Measurements from ENCODE around the gene SUGCT. TPM values are rescaled to one million over a fixed set of nuclear protein-coding genes. Genes with fewer than 3 reads are reported as not detected.
"Not testable (repeated sequence)": the region's sequence is repeated elsewhere in the genome, so short reads cannot be mapped to it uniquely, and the experiment has no call there.

SUGCT gene
- total RNA-seq, result not detected

DNA sequence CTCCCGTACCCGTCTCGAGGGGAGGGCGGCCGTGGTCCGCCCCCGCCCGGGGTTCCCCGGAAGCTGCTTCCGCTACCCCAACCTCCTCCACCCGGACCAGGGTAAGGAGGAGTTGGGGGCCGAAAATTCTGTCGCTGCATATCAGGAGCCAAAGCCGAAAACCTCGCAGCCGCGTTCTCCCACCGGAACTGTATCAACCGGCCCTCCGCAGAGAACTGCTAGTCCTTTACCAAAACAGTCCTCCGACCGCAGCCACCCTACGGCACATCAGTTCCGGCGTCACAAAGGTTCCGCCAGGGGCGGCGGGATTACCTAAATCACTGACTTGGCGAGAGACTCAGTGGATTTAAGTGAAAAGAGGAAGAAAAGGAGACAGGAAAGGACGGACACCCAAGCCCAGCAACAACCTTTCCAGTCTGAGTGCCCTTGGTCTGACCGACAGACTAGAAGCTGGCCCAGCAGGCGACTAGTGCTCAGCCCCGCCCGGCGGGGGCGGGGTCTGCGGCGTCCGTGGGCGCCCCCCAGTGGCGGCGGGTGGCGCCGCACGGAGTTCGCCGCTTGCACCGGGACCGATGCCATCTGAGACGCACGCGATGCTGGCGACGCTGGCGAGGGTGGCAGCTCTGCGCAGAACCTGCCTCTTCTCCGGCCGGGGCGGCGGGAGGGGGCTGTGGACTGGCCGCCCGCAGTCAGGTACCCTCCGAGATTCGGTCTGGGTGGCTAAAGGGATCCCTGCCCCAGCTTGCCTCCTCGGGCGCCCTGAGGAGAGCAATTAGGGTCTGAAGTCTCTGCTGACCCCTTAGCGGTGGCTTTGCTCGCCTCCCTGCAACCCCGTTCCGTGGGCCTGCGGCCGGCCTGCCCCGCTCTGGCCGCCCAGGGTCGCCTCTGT, at the start of gene SUGCT, which contains the start of gene MPLKIP:
Gene SUGCT (plus strand): TSS at position 578 of the 889 bp plus-strand sequence.
Gene MPLKIP (minus strand): TSS at position 195 of the 889 bp plus-strand sequence. CDS start 55 bp downstream, at position 140.
- H3K27me3 Mint-ChIP-seq, result peaks cover 6% of the 10 kb centered on the region
- peak; percentile 86 for DNase-seq
- peak within 1 kb of the TSS; percentile 92 for H3K4me3 Mint-ChIP-seq
- POLR2A ChIA-PET, result interaction anchor here (0.7 to 4.0 kb wide), 6 partner anchors 22 to 512 kb away, joined by 3 to 45 read pairs (median 3); partner anchors contain the start of gene CDK13
- peaks cover 4% of the 10 kb centered on the region for H3K36me3 Mint-ChIP-seq (ENCODE audit: low read depth)
- peaks cover 21% of the 10 kb centered on the region for H3K4me1 Mint-ChIP-seq
- no peaks in the 10 kb centered on the region for H3K9me3 Mint-ChIP-seq
- peak within 1 kb of the TSS; percentile 95 for H3K27ac Mint-ChIP-seq
- CTCF ChIA-PET, result interaction anchor here (0.6 to 2.9 kb wide), 13 partner anchors 9 to 555 kb away, joined by 3 to 12 read pairs (median 3); partner anchors contain the start of gene RALA

DNA sequence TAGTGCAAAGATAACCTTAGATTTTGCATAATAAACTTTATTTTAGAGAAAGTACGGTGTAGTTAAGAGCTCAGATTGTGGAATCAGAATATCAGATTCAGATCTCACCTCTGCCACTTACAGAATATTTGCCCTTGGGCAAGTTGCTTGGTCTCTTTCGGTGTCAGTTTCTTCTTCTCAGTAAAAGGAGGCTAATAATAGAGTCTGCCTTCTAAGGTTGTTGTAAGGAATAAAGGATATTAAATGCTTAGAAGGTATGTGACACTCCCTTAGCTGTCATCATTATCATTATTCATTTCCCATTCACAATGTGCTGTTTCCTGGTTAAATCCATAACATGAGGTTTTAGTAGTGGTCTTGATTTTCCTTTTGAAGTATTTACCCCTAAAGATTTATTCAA, 42.6 kb upstream of the SUGCT start:
- Mint-ChIP-seq H3K9me3 (no peaks in the 10 kb centered on the region), H3K4me3 (no peak overlapping the region), H3K27me3 (no peaks in the 10 kb centered on the region), H3K4me1 (no peaks in the 10 kb centered on the region), H3K27ac (no peak overlapping the region), H3K36me3 (ENCODE audit: low read depth) (peaks cover 49% of the 10 kb centered on the region)
- ChIA-PET CTCF (no interaction called here), POLR2A (no interaction called here)
- no peak for DNase-seq

DNA sequence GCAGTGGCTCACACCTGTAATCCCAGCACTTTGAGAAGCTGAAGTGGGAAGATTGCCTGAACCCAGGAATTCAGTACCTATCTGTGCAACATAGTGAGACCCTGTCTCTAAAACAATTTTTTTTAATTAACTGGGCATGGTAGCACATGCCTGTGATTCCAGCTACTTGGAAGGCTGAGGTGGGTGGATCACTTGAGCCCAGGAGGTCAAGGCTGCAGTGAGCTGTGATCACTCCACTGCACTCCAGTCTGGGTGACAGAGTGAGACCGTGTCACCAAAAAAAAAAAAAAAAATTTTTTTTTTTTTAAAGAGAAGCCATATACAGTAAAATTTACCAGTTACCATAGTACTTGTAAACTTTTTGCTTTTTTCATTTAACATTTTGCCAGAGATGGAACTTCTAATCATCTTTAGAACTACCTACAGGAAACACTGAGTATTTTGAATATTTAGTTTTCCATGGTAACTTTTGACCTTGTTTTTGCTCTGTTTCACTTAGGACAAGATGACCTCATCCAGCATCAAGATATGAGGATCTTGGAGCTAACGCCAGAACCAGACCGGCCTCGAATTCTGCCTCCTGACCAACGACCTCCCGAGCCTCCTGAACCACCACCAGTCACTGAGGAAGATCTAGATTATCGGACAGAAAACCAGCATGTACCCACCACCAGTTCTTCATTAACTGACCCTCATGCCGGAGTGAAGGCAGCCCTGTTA, 41.0 kb upstream of the SUGCT start:
- Mint-ChIP-seq H3K4me1 (no peaks in the 10 kb centered on the region), H3K36me3 (ENCODE audit: low read depth) (peaks cover 41% of the 10 kb centered on the region), H3K27me3 (no peaks in the 10 kb centered on the region), H3K4me3 (no peak overlapping the region), H3K9me3 (no peaks in the 10 kb centered on the region), H3K27ac (no peak overlapping the region)
- ChIA-PET CTCF (no interaction called here), POLR2A (no interaction called here)
- no peak for DNase-seq

DNA sequence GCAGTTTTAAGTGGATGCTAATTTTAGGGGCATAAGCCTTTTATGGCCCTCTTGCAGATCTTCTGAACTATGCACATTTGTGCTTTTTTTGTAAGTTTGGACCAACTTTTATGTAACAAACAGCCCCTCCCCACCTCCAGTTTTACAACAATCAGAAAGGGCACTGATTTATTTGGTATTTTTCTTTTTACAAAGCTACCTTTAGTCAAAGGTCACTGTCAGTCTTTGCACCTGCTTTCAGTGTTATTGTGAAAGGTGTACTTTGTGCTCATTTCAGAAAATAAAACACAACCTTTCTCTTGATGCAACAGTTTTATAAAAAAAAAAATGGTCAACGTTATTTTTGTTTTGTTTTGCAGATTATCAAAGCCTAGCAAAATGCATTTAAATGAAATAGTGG, 39.6 kb upstream of the SUGCT start:
- H3K4me1 Mint-ChIP-seq, result no peaks in the 10 kb centered on the region
- POLR2A ChIA-PET, result no interaction called here
- H3K9me3 Mint-ChIP-seq, result no peaks in the 10 kb centered on the region
- H3K4me3 Mint-ChIP-seq, result no peak overlapping the region
- H3K36me3 Mint-ChIP-seq (ENCODE audit: low read depth), result peaks cover 36% of the 10 kb centered on the region
- H3K27ac Mint-ChIP-seq, result no peak overlapping the region
- no peak for DNase-seq
- CTCF ChIA-PET, result no interaction called here
- H3K27me3 Mint-ChIP-seq, result no peaks in the 10 kb centered on the region

DNA sequence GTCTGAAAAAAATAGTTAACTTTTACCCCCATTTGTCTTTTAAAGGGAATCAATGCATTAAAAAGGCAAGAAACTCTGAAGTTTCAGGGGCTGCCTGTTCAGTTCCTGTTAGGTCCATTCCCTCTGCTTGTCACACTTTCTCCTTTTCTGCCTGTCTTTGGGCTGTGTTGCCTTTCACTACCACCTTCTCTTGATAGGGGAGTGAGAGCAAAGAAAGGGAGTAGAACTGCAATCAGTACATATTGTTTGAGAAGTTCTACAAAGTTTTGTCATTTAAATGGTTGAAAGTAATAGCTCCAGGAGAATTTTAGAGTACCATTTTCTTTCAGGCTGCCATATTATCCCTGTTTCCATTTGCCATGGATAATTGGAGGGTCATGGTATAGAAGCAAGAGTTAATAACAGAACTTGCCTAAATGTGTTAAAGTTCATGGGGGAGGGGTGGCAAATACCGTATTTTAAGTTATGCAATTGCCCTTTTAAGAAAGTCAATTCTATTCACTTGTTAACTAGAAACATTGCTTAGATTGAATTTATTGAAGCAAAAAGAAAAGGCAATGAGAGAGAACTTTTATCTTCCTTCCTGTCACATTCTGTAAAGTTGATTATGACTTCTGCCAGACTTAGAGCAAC, 39.0 kb upstream of the SUGCT start:
- Mint-ChIP-seq H3K4me1 (no peaks in the 10 kb centered on the region), H3K27me3 (no peaks in the 10 kb centered on the region), H3K9me3 (no peaks in the 10 kb centered on the region), H3K27ac (no peak overlapping the region), H3K36me3 (ENCODE audit: low read depth) (peaks cover 33% of the 10 kb centered on the region), H3K4me3 (no peak overlapping the region)
- ChIA-PET POLR2A (no interaction called here), CTCF (no interaction called here)
- no peak for DNase-seq

DNA sequence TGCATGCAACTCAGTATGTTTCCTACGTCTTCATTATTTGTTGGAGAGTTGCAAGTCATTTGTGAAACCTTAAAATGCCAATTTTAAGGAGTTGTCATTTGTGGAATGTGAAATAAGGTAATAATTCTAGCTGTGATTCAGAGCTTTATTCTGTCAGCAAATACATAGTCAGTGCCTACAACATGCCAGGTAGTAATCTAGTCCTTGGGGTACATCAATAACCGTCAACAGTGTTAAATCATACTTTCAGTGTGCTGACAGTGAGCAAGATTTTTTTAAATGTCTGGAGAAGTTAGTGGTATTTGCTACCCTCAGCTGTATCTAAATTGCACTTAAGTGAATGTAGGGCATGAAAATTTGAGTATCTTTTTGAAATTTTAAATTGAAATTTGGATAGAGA, 37.1 kb upstream of the SUGCT start:
- no peak for DNase-seq
- Mint-ChIP-seq H3K36me3 (ENCODE audit: low read depth) (peaks cover 29% of the 10 kb centered on the region), H3K4me3 (no peak overlapping the region), H3K4me1 (no peaks in the 10 kb centered on the region), H3K27me3 (no peaks in the 10 kb centered on the region), H3K9me3 (no peaks in the 10 kb centered on the region), H3K27ac (no peak overlapping the region)
- ChIA-PET CTCF (interaction anchor here (1.3 kb wide), 1 partner anchor 202 kb away, joined by 3 read pairs; no protein-coding TSS in a partner anchor), POLR2A (interaction anchor here (0.6 kb wide), 1 partner anchor 14 kb away, joined by 3 read pairs; no protein-coding TSS in a partner anchor)

DNA sequence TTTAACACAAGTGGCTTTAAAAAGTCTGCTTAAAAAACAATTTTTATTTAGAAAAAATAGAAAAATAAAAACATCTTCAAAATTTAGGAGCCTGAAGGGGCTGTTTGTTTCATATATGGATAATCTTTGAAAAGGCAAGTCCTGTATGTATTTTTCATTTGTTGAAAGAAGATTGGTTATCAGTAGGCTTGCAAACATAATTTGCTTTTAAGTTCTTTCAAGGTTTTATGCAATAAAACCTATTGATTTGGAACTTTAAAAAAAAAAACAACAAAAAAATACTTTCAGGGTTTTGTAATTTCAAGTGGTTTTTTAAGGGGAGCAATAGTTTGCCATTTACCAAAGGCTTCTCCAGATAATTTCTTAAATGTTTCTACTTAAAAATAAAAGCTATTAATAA, 36.0 kb upstream of the SUGCT start:
- no peaks in the 10 kb centered on the region for H3K9me3 Mint-ChIP-seq
- CTCF ChIA-PET, result no interaction called here
- H3K36me3 Mint-ChIP-seq (ENCODE audit: low read depth), result peaks cover 27% of the 10 kb centered on the region
- H3K4me3 Mint-ChIP-seq, result no peak overlapping the region
- POLR2A ChIA-PET, result no interaction called here
- H3K4me1 Mint-ChIP-seq, result no peaks in the 10 kb centered on the region
- no peak for DNase-seq
- no peak overlapping the region for H3K27ac Mint-ChIP-seq
- no peaks in the 10 kb centered on the region for H3K27me3 Mint-ChIP-seq

DNA sequence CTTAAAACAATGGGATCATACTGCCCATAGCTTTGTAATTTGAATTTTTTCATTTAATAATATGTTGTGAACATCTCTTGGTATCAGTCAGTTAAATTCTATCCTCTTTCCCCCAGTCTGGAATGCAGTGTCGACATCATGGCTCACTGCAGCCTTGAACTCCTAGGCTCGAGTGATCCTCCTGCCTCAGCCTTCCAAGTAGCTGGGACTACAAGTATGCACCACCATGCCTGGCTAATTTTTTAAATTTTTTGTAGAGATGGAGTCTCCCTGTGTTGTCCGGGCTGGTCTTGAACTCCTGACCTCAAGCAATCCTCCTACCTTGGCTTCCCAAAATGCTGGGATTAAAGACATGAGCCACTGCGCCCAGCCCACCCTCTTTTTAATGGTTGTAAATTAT, 35.0 kb upstream of the SUGCT start:
- Mint-ChIP-seq H3K36me3 (ENCODE audit: low read depth) (peaks cover 17% of the 10 kb centered on the region), H3K27me3 (no peaks in the 10 kb centered on the region), H3K4me1 (no peaks in the 10 kb centered on the region), H3K27ac (no peak overlapping the region), H3K4me3 (no peak overlapping the region), H3K9me3 (no peaks in the 10 kb centered on the region)
- ChIA-PET CTCF (no interaction called here), POLR2A (no interaction called here)
- no peak for DNase-seq

DNA sequence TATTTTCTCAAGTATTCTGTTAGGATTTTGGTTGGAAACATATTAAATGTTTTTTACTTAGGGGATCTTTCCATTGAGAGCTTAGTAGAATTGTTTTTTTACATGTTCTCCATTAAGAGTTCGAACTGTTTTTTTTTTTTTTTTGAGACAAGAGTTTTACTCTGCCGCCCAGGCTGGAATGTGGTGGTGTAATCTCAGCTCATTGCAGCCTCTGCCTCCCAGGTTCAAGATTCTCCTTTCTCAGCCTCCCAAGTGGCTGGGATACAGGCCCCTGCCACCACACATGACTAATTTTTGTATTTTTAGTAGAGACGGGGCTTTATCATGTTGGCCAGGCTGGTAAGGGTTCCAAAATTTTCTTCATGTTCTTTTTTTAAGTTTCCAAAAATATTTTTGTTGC, 33.6 kb upstream of the SUGCT start:
- no peaks in the 10 kb centered on the region for H3K9me3 Mint-ChIP-seq
- H3K27me3 Mint-ChIP-seq, result no peaks in the 10 kb centered on the region
- no peak for DNase-seq
- ChIA-PET POLR2A (no interaction called here), CTCF (interaction anchor here (1.3 kb wide), 1 partner anchor 34 kb away, joined by 3 read pairs; no protein-coding TSS in a partner anchor)
- H3K27ac Mint-ChIP-seq, result no peak overlapping the region
- peaks cover 8% of the 10 kb centered on the region for H3K36me3 Mint-ChIP-seq (ENCODE audit: low read depth)
- H3K4me1 Mint-ChIP-seq, result no peaks in the 10 kb centered on the region
- no peak overlapping the region for H3K4me3 Mint-ChIP-seq

DNA sequence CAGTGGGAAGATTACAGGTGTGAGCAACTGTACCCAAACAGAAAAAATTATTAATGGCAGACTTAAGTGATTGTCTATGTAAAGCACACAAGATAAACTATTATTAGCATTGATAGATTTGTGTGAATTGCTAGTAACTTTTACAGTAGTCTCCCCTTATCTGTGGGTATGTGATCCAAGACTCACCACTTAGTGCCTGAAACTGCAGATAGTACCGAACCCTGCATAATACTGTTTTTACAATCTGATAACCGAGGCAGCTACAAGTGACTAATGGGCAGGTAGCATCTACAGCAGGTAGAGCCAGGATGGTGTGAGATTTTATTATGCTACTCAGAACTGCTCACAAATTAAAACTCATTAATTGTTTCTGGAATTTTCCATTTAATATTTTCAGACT, 31.9 kb upstream of the SUGCT start:
- H3K4me1 Mint-ChIP-seq, result no peaks in the 10 kb centered on the region
- ChIA-PET POLR2A (no interaction called here), CTCF (interaction anchor here (0.8 kb wide), 1 partner anchor 207 kb away, joined by 3 read pairs; no protein-coding TSS in a partner anchor)
- no peak overlapping the region for H3K27ac Mint-ChIP-seq
- H3K27me3 Mint-ChIP-seq, result no peaks in the 10 kb centered on the region
- DNase-seq, result no peak
- no peaks in the 10 kb centered on the region for H3K9me3 Mint-ChIP-seq
- peaks cover 3% of the 10 kb centered on the region for H3K36me3 Mint-ChIP-seq (ENCODE audit: low read depth)
- no peak overlapping the region for H3K4me3 Mint-ChIP-seq

DNA sequence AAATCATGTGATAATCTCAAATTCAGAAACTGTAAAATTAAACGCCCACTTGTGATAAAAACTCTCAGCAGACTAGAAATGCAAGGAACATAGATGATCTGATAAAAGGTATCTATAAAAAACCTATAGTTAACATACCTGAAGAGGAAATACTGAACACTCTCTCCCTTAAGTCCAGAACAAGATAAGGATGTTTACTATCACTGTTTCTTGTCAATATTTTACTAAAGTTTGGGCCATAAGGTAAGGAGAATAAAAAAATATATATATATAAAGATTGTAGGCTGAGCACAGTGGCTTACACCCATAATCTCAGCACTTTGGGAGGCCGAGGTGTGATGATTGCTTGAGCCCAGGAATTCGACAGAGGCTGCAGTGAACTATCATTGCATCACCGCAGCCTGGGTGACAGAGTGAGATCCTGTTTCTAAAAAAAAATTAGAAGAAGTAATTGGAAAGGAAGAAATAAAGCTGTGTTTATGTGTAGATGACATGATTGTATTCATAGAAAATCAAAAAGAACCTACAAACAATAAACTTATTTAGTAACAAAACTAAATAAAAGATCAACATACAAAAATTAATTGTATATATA, 28.8 kb upstream of the SUGCT start:
- no peak overlapping the region for H3K4me3 Mint-ChIP-seq
- H3K36me3 Mint-ChIP-seq (ENCODE audit: low read depth), result peaks cover 3% of the 10 kb centered on the region
- no peak for DNase-seq
- no peak overlapping the region for H3K27ac Mint-ChIP-seq
- no peaks in the 10 kb centered on the region for H3K27me3 Mint-ChIP-seq
- POLR2A ChIA-PET, result no interaction called here
- H3K4me1 Mint-ChIP-seq, result no peaks in the 10 kb centered on the region
- CTCF ChIA-PET, result no interaction called here
- H3K9me3 Mint-ChIP-seq, result no peaks in the 10 kb centered on the region

DNA sequence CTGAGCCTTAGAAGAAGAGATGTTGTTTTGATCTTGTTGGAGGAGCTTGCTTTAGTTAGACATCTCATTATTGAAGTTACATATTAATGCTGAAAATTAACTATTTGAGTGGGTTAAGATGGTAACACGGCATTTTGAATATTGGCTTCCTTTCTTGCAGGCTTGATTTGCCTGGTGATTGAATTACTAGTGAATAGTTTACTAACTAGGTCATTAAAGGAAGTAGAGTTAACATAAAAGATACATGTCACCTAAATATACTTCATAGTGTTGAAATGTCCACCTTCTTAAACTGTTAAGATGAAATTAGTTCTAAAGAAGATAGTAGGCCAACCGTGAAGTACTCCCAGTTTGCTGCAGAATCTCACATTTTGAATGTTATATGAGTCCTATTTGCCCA, 18.9 kb upstream of the SUGCT start:
- H3K27me3 Mint-ChIP-seq, result no peaks in the 10 kb centered on the region
- POLR2A ChIA-PET, result no interaction called here
- H3K36me3 Mint-ChIP-seq (ENCODE audit: low read depth), result no peaks in the 10 kb centered on the region
- no peaks in the 10 kb centered on the region for H3K4me1 Mint-ChIP-seq
- CTCF ChIA-PET, result interaction anchor here (0.7 to 0.9 kb wide), 2 partner anchors 18 to 33 kb away, joined by 3 read pairs; partner anchors contain the start of genes MPLKIP and SUGCT
- H3K9me3 Mint-ChIP-seq, result no peaks in the 10 kb centered on the region
- H3K27ac Mint-ChIP-seq, result no peak overlapping the region
- DNase-seq, result no peak
- H3K4me3 Mint-ChIP-seq, result no peak overlapping the region

DNA sequence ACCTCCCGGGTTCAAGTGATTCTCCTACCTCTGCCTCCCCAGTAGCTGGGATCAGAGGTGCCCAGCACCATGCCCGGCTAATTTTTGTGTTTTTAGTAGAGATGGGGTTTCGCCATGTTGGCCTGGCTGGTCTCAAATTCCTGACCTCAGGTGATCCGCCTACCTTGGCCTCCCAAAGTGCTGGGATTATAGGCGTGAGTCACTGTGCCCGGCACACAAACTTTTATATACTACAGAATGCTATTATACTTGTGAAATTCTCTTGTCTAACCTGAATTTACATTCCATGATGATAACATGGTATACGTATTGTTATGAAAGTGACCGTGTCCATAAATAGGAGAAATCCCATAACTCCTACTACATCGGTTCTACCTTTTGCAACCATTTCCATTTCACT, 17.6 kb upstream of the SUGCT start:
- DNase-seq; CTCF ChIA-PET; POLR2A ChIA-PET; H3K36me3 Mint-ChIP-seq (ENCODE audit: low read depth); H3K27ac Mint-ChIP-seq; H3K9me3 Mint-ChIP-seq; H3K4me3 Mint-ChIP-seq; H3K4me1 Mint-ChIP-seq; H3K27me3 Mint-ChIP-seq: not testable (repeated sequence)

Data from activated CD4-positive, alpha-beta memory T cell treated with anti-CD3 and anti-CD28 coated beads, Interleukin-2, amount 10 ng/mL, durations not matched to agents 7 days and 5 days (primary cell).